Stomach (tissue), 4 donors: ENCODE results near the gene MKLN1.

Experiments
- POLR2A ChIP-seq, 4 donors: fragments of 450-650 bp; IDR thresholded peaks; one replicate each; pipeline ENCODE4 v1.6.1; 2016; ENCODE audit warnings: antibody characterized with exemption in 4 of 4, control low read depth in 2 of 4, mild to moderate bottlenecking in 1 of 4, moderate library complexity in 1 of 4
- TF ChIP-seq, protein P1 (sequence below), 7 experiments: fragments of 450-650 bp in 4 of 7; fragments of 200-600 bp in 3 of 7; sonication (generic) in 3 of 7; IDR thresholded peaks; one replicate each; pipeline ENCODE4 v1.5.1; 2016 to 2019; ENCODE audit warnings: antibody characterized with exemption in 7 of 7, control low read depth in 2 of 7, mild to moderate bottlenecking in 1 of 7

DNA sequence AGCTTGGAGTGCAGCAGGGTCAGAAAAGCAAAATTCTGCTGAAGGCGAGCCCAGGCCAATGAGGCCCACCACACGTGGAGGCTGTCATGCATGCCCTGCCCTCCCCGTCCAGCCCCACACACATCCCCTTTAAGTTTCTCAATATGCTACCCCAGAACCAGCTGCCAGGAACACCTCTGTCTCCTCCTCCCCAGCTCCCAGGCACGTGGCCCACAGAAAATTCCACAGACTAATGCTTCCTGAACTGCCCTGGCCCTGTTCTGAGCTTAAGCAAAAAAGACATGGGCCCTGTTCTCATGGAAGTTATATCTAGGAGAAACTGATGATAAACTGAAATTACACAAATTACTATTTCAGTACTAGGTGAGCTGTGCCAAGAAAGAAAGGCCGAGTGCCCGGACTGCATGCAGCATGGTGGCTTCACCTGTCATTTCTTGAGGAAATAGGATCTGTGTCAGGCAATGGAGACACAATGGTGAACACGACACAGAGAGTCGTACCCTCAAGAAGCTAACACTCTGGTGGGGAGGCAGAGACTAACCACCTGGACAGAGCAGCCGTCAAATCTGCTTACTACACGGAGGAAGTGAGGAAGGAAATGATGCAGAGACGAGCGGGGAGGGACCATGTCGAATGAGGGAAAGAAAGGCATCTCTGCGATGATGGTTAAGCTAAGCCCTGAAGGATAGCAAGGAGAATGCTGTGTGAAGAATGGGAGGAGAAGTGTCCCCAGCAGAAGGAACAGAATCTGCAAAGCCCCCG is 184.3 kb downstream of the MKLN1 start:
- TF ChIP-seq, protein P1, sequence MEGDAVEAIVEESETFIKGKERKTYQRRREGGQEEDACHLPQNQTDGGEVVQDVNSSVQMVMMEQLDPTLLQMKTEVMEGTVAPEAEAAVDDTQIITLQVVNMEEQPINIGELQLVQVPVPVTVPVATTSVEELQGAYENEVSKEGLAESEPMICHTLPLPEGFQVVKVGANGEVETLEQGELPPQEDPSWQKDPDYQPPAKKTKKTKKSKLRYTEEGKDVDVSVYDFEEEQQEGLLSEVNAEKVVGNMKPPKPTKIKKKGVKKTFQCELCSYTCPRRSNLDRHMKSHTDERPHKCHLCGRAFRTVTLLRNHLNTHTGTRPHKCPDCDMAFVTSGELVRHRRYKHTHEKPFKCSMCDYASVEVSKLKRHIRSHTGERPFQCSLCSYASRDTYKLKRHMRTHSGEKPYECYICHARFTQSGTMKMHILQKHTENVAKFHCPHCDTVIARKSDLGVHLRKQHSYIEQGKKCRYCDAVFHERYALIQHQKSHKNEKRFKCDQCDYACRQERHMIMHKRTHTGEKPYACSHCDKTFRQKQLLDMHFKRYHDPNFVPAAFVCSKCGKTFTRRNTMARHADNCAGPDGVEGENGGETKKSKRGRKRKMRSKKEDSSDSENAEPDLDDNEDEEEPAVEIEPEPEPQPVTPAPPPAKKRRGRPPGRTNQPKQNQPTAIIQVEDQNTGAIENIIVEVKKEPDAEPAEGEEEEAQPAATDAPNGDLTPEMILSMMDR (IDR thresholded peaks at IDR 0.05) = no peak
- no peak for TF ChIP-seq POLR2A (IDR thresholded peaks at IDR 0.05)
